Measurements from ENCODE around the gene MTSS2.

- TF ChIP-seq CTCF (conservative IDR thresholded peaks at IDR 0.05) (no peak), EZH2 (IDR thresholded peaks at IDR 0.05; ENCODE audit: low read depth) (no peak)
Observed at GRCh38 chr16:70687102-70687511, 1.3 kb upstream of the MTSS2 start.

Data from PC-9 (cell line).